NCI-H2171 (cell line): ENCODE measurements around the gene INO80B.

Experiments used
- DNase-seq: peaks from one replicate; lab custom pipeline; 2025; lab: John Stamatoyannopoulos, UW

Gene INO80B

DNA sequence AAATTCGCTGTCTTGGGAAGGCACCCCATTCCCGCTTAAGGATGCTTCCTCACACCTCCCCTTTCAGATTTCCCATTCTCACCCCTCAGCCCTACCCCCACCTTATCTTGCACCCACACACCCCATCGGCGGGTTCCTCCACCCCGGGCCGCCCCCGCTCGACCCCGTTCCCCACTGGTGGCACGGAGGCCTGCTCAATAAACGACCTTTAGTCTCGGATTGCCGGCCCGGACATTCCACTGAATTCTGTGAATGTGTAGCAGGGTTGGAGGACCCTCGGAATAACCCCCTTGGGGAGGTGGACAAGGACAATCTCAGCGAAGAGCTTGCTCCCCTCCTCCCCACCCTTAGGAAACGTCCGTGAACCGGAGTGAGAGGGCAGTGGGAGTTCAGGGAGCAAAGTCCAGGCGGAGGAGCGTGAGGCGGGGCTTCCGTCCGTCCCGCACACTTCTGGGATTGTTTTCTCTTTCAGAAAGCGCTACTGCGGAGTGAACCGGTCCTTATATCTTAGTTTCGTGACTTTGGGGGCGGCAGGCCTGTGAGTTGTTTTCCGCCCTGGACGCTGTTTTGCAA lies 47.3 kb downstream of the INO80B start:
- no peak for DNase-seq

GRCh38 chr2:74502720-74503505 lies 48.0 kb downstream of the INO80B start:
- no peak for DNase-seq

DNA sequence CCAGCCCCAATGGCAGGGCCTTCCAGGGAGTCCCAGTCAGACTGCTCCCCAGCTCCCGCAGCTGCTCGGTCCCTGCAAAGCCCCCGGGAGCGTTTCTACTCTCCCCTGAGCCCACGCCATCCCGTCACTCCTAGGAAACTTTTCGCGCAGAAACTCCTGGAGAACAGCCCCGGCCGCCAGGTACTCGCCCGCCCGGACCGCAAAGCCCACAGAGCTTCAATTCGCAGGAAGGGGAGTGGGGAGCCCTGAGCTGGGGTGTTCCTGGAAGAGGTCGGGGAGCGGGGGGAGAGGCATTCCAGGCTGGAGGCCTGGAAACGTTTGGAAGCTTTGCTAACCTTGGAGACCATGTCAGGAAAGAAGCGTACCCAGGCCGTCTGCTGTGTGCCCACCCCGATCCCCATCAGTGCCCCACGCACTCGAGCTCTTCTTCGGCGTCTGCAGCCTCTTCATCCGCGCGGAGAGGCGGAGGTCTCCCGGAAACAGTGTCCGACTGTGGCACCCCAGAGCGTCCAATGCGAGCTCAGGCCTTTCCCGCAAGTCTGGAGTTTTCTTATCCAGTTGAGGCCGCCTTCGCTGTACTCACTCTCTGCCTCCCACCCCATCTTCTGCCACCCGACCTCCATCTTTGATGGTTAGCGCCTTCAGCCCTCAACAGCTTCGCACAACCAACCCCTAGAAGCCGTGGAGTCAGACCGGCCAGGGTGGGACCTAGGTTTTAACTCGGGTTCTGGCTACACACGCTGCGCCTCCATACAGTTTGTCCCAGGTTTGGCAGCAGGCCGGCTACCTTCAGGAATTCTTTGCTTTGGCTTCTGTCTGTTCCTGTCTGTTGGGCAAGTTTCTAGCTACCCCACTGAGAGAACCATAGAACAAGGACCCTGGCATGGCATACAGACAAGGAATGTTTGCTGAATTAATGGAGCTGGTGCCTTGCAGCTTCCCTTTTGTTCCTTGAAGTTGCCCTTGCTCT lies 48.9 kb downstream of the INO80B start:
- no peak for DNase-seq

- DNase-seq, result no peak
These were observed 49.7 kb downstream of the INO80B start for GRCh38 chr2:74504591-74504990.

DNA sequence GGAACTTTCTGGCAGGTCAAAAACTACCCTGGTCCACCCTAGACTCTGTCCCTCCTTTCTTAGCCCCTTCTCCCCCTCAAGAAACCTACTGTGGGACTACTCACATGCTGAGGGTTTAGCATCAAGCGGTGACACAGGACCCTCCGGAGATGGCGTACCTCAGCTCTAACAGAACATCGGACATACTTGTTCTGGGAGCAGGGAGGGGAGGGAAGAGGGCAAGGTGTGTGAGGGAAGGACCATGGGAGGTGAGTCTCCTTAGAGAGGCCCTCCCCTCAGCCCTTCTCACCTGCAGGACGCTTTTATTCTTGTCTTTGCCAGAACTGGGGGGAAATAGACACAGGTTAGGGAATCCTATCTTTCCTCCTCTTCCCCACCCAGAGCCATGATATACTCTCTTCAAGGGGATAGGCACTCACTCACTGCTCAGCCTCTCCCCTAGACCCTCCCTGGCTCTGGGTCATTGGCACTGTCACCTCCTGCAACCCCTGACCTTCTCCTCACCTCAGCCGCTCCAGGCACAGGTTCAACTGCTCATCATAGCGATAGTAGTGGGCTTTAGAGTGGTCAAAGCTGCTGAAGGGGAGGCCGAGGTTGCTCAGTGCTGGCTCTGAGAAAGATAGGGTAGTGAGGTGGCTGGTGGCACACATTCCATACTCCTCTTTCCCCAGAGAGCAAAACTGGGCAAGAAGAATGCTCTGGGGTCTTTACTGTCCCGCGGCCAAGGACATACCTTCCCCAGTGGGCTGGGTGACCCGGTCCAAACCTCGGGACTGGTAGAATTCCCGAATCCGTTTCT lies 50.8 kb downstream of the INO80B start:
- no peak for DNase-seq

DNA sequence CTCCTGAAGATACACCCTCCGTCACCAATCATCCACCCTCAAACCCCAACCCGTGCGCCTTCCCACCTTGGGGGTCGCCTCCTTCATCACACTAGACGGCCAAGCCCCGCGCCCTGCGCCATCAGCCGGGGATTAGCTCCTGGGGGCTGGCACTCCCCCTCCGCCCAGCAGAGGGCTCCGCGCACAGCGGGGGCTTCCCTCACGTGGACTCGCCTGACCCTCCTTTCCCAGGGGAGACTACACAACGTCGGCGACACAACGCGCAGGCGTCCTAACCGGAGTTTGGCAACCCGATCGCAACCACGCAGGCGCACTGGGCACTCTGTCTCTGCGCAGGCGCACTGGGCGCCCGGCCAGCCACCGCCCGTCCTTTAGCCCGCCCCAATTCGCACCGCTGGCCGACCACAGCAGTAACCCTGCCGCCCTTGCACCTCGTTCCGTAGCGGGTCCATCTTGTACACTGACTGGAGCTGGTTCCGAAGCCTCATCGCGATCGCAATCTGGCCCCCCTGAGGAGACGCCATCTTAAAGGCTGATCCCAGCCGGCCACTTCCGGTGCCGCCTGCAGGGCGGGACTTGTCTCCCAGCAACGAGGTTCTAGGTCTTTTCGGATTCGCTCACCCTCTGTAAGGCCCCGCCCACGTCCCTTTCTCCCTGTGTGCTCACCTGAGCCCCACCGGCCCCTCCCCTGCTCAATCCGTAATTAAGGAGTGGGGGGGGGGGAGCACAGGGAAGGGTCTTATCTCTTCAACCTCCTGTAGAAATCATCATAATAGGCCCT lies 52.4 kb downstream of the INO80B start, which contains the start of gene PCGF1:
PCGF1 (minus strand) TSS at position 551 of the 781 bp plus-strand sequence; CDS start at position 524, 27 bp downstream.
- DNase-seq, result peak; percentile 98
